Activated CD4-positive, alpha-beta T cell treated with anti-CD3 and anti-CD28 coated beads for 1 hour (primary cell): ENCODE results near the gene BRDT.

Experiments
- DNase-seq: peaks from one replicate; pipeline ENCODE4 v3.0.0-alpha.2; 2020

BRDT gene

DNA sequence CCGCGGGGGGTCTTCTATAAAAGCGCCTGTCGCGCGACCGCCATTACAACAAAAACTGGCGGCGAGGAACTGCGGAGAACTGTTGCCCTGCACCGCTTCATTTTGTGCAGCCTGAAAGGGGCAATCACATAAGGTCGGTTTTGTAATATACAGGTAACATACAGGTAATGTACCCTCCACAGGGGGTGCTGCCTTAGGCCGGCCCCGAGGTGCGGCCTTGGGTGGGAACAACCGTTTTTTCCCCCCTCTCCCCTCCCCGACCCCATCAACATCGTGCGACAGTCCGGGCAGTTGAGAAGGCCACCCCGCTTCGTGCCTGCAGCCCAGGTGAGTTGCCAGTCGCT is at the start of gene BRDT:
Gene BRDT, plus strand, starts transcription at position 46 of the 344 bp plus-strand sequence. CDS start 13,354 bp downstream, outside the sequence.
- no peak for DNase-seq

DNA sequence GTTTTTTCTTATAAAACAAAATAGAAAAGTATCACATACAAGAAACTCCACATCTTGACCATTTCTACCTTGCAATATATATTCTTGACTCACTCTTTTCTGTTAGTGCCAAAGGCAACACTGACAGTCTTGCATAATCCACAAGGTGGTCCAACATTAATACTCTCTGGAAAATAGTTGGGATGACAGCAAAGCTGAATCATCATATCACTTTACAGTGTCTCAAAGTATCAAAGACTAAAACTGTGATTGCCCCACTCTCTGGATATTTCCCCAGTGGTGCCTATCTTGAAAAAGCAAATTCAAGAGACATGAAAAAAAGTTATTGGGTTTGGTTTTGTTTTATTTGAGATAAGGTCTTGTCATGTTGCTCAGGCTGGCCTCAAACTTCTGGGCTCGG is 48.6 kb upstream of the BRDT start:
- DNase-seq, result no peak

GRCh38 chr1:91901231-91901630 is 48.0 kb upstream of the BRDT start:
- no peak for DNase-seq

- no peak for DNase-seq
Observed at GRCh38 chr1:91912266-91912665, 36.9 kb upstream of the BRDT start.

DNA sequence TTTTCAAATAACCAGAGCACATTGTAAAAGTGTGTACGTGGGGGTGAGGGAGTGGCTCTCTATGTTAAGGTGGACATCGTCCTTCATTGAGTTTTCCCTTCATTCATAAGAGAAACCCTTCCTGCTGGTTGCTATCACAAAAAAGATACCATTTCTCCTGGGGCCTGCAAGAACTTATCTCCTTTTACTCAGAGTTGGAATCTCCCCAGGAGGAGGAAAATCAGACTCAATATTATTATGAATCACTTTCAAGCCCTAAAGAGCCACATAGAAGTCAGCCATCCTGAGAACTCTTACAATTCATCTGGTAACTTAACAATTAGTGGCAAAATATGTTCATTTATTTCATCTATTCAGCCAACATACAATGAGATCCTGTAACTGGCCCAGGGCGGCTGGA is 36.2 kb upstream of the BRDT start:
- no peak for DNase-seq

GRCh38 chr1:91916046-91916445 is 33.2 kb upstream of the BRDT start:
- DNase-seq, result no peak

DNA sequence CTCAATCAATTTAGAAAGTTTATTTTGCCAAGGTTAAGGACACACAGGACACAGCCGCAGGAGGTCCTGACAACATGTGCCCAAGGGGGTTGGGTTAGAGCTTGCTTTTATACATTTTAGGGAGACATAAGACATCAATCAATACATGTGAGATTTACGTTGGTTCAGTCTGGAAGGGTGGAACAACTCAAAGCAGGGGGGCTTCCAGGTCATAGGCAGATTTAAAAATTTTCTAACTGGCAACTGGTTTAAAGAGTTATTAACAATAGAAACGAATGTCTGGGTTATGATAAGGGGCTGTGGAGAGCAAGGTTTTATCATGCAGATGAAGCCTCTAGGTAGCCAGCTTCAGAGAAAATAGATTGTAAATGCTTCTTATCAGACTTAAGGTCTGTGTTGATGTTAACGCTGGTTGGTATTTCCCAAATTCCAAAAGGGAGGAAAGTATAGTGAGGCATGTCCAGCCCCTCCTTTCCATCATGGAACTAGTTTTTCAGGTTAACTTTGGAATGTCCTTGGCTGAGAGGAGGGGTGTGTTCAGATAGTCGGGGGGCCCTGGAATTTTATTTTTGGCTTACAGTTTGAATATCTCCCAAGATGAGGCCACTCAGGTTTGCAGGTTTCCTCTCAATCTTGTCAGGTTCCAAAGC is 32.3 kb upstream of the BRDT start:
- DNase-seq, result no peak

DNA sequence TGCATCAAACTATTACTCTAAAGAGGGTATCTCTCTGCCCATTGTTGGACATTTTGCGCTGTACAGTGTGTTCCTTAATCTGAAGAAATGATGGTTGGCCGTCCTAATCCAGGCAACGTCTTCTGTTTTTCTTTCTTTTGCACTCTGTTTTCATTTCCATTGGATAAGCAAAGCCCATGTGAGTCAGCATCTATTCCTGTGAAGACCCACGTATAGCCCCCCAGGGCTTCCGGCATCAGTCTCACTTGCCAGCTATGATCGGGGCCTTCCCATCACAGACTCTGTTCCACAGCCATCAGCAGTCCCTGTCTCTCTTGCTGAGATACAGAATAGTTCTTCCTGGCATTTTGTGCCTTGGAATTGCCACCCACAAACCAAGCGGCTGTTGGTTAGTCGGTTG is 29.2 kb upstream of the BRDT start:
- no peak for DNase-seq

- DNase-seq, result no peak
Observed at GRCh38 chr1:91924146-91924545, 25.1 kb upstream of the BRDT start.

GRCh38 chr1:91925644-91926435 is 23.4 kb upstream of the BRDT start:
- no peak for DNase-seq

- no peak for DNase-seq
Observed at GRCh38 chr1:91928026-91928425, 21.2 kb upstream of the BRDT start.

GRCh38 chr1:91929250-91929649 is 20.0 kb upstream of the BRDT start:
- DNase-seq, result no peak

GRCh38 chr1:91937613-91938012 is 11.6 kb upstream of the BRDT start:
- DNase-seq, result no peak

- no peak for DNase-seq
Observed at GRCh38 chr1:91940496-91940895, 8.7 kb upstream of the BRDT start.

- DNase-seq, result no peak
Observed at GRCh38 chr1:91944087-91944486, 5.1 kb upstream of the BRDT start.

GRCh38 chr1:91948097-91948496 is 1.1 kb upstream of the BRDT start:
- no peak for DNase-seq

DNA sequence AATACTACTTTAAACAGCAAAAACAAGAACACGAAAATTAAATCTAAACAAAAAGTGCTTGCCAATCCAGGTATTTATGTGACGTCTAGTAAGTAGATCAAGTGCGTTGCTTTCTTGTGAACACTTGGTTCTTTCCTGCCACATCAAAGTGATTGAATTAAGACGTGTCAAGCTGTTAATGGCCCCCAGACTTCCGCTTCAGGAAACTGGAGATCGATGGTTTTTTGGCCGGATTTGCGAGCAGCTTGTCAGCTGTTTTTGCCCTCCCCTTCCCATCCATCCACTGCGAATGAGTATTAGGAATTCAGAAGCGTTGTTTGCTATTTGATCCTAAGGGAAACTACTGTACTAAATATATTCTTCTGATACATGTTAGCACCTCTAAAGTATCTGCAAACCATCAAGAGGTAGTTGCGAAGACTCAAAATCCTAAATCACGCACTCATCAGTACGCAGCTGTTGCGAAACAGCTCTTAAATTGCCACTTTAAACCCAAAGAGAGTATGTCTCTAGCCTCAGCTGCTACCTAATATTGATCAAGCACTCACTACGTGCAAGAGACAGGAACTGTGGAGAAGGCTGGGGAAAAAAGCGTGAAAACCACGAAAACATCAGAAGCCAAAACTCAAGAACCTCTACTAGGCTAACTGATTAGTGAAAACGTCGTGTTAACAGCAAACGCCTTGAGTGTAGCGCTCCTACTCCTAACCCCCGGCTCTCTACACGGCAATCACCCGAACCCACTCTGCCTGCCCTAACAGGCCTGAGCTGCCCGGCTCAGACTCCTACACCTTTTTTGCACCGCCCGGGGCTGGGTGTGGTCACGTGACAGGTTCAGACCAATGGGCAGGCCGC is 473 bp upstream of the BRDT start:
- DNase-seq, result no peak

GRCh38 chr1:91952187-91952586 is 3.0 kb downstream of the BRDT start:
- DNase-seq, result no peak

GRCh38 chr1:91958926-91959325 is 9.7 kb downstream of the BRDT start:
- DNase-seq, result no peak

- DNase-seq, result no peak
Observed at GRCh38 chr1:91968334-91968733, 19.1 kb downstream of the BRDT start.

DNA sequence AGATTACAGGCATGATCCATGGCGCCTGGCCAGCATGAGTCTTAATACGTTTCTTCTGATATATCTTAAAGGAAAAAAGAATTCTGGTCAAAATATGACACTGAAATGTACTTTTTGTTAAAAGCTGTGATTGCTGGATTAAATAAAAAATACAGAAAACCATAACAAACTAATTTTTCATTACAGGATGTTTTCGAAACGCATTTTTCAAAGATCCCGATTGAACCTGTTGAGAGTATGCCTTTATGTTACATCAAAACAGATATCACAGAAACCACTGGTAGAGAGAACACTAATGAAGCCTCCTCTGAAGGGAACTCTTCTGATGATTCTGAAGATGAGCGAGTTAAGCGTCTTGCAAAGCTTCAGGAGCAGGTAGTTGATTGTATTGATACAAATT is 30.2 kb downstream of the BRDT start:
- DNase-seq, result no peak

- DNase-seq, result no peak
Observed at GRCh38 chr1:91980663-91981062, 31.5 kb downstream of the BRDT start.

DNA sequence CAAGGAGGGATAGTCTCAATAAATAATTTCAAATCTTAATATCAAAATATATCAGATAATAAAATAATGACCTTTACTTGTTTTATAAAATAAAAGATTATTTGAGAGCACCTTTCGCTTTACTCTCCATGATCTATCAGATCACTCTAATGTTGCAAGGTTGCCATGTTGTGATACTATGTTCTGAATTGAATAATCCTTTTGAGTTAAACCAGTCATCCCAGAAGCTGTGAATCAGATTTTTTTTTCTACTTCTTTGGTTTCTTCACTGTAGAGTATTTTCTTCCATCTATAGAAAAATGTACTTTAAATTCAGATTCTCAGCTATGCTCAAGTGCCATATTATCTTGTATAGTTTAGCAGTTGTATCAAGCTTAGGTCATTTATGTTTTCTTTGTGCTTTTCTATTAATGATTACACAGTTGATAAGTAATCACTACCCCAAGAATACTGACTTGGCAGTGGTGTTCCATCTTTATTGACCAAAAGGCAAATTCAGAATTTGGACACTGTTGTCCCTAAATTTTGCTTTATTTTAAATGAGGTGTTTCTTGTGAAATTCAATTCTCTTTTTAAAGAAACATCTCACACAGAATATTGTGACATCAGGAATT is 32.9 kb downstream of the BRDT start:
- no peak for DNase-seq
